GM10248 (cell line): ENCODE measurements around the gene TUBE1.
"Not testable (repeated sequence)": the region's sequence is repeated elsewhere in the genome, so short reads cannot be mapped to it uniquely, and the experiment has no call there.

Source experiments
- CTCF ChIA-PET: fragments of 300-600 bp; sonication (Branson Sonifier 250); formaldehyde crosslinking; extraction: SDS; loops from one replicate; lab custom pipeline; 2021; ENCODE audit warnings: antibody characterized with exemption; lab: Yijun Ruan, JAX
- POLR2A ChIA-PET: fragments of 350-650 bp; sonication (Branson Sonifier 250); formaldehyde crosslinking; extraction: SDS; loops from one replicate; lab custom pipeline; 2020; ENCODE audit warnings: antibody characterized with exemption; lab: Yijun Ruan, JAX
- DNase-seq: peaks from one replicate; pipeline ENCODE4 v3.0.0; 2012; ENCODE audit errors: extremely low spot score
- TF ChIP-seq, protein P1 (sequence below): IDR thresholded peaks from 2 replicates; pipeline ENCODE4 v1.5.1; 2012; ENCODE audit warnings: mild to moderate bottlenecking, low read depth; ENCODE audit errors: extremely low read depth, missing control alignments, control extremely low read depth

Gene TUBE1

DNA sequence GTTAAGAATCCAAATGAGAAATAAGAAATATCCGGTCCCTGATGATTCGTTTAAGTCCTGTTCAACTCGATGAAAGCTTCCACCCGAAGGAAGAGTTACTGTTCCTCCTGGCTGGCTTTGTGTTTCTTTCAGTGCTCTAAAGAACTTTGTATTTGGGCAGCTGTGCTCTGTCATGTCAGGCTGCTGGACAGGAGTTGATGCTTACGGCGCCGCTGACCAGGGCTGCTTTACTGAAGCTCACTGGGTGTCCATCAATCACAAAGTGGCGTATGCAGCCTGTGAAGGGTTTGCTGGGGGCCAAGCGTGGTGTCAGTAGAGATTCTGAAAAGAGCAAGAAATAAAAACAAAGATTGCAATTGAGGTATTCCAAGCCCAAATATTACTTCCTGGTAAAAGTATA is 22.0 kb upstream of the TUBE1 start:
- POLR2A ChIA-PET: no interaction called here
- TF ChIP-seq, protein P1, sequence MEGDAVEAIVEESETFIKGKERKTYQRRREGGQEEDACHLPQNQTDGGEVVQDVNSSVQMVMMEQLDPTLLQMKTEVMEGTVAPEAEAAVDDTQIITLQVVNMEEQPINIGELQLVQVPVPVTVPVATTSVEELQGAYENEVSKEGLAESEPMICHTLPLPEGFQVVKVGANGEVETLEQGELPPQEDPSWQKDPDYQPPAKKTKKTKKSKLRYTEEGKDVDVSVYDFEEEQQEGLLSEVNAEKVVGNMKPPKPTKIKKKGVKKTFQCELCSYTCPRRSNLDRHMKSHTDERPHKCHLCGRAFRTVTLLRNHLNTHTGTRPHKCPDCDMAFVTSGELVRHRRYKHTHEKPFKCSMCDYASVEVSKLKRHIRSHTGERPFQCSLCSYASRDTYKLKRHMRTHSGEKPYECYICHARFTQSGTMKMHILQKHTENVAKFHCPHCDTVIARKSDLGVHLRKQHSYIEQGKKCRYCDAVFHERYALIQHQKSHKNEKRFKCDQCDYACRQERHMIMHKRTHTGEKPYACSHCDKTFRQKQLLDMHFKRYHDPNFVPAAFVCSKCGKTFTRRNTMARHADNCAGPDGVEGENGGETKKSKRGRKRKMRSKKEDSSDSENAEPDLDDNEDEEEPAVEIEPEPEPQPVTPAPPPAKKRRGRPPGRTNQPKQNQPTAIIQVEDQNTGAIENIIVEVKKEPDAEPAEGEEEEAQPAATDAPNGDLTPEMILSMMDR: no peak
- no peak for DNase-seq
- CTCF ChIA-PET: interaction anchor here (1.3 to 1.8 kb wide), 3 partner anchors 8 to 54 kb away, joined by 3 to 5 read pairs (median 4); no protein-coding TSS in a partner anchor

DNA sequence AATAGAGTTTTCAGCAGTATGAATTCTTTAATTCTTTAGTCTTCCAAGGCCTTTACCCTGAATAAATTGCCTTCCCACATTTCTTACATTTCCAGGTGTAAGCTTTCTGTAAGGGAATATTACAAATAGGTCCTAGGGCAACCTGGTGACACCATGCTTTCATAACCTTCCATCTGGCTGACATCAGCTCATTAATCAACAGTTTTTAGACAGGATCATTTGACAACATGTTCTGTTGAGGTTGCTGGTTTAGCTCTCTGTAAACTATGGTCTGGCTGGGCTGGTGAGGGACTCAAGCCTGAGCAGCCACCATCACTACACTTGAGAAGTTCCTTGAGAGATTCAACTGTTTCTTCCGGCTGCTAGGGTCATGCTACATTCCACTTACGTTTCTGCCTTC is 19.3 kb upstream of the TUBE1 start:
- no peak for DNase-seq
- ChIA-PET POLR2A (no interaction called here), CTCF (interaction anchor here (1.4 kb wide), 1 partner anchor 18 kb away, joined by 4 read pairs; no protein-coding TSS in a partner anchor)
- TF ChIP-seq, protein P1: no peak

DNA sequence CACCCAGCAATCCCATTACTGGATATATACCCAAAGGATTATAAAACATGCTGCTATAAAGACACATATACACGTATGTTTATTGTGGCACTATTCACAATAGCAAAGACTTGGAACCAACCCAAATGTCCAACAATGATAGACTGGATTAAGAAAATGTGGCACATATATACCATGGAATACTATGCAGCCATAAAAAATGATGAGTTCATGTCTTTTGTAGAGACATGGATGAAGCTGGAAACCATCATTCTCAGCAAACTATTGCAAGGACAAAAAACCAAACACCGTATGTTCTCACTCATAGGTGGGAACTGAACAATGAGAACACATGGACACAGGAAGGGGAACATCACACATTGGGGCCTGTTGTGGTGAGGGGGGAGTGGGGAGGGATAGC is 18.7 kb upstream of the TUBE1 start:
- DNase-seq, POLR2A ChIA-PET: not testable (repeated sequence)
- CTCF ChIA-PET: interaction anchor here (1.4 kb wide), 1 partner anchor 18 kb away, joined by 4 read pairs; no protein-coding TSS in a partner anchor

DNA sequence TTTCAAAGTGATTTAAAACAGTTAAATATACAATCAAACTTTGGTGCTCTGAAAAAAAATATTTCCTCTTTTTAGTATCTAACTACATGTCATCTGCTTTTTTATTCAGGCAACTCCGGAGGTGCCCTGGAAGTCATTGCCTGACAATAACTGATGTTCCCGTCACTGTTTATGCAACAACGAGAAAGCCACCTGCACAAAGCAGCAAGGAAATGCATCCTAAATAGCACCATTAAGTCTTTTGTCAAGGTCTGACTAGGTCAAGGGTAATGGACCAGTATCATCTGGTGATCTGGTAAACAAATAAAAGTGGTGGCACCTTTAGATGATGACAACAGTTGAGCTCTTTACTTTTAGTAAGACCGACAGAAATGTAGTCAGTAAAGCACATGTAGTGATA is 13.3 kb upstream of the TUBE1 start:
- TF ChIP-seq, protein P1: no peak
- CTCF ChIA-PET: interaction anchor here (1.5 to 2.1 kb wide), 3 partner anchors 9 to 17 kb away, joined by 3 to 6 read pairs (median 5); partner anchors contain the start of genes FAM229B and TUBE1
- no peak for DNase-seq
- POLR2A ChIA-PET: no interaction called here

DNA sequence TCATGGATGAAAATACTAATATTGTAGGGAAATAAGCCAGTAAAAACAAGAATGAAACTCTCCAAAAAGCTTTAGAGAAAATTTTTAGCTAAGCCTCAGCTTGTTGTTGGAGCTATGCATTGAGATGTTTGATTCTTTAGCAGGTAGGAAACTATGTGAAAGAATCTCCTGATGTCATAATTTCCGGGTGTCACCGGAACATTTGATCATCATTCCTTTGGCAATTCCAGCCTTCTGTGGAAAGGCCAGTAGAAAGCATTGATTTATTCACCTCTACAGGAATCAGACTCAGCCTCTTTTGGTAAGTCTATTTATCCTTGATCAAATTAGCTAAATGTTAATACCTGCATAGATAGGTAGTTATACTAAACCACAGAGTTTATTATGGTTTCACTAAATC is 9.6 kb upstream of the TUBE1 start:
- DNase-seq: no peak
- CTCF ChIA-PET: interaction anchor here (0.7 to 2.0 kb wide), 4 partner anchors 9 to 67 kb away, joined by 3 to 6 read pairs (median 4); partner anchors contain the start of genes FAM229B and TUBE1
- TF ChIP-seq, protein P1: no peak
- POLR2A ChIA-PET: no interaction called here

DNA sequence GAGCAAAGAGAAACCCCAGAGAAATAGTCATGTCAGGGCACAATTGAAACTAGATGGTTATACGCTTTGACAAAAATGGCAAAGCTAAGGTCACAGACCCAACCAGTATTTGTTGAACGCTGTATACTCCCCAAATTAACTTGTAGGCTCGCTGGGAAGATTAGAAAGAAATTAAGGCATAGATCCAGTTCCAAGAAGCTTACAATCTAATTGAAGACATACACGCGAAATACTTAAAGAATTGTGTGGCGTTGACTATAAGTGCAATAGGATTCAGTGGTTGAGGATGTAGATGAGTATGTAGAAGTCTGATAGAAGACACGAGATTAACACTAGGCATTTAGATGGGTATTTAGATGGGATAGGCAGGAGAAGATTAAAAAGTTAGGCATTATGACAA is 634 bp upstream of the TUBE1 start:
- TF ChIP-seq, protein P1: no peak
- ChIA-PET CTCF (interaction anchor here (0.9 to 3.4 kb wide), 13 partner anchors 10 to 1105 kb away, joined by 3 to 38 read pairs (median 5); no protein-coding TSS in a partner anchor), POLR2A (no interaction called here)
- DNase-seq: no peak

DNA sequence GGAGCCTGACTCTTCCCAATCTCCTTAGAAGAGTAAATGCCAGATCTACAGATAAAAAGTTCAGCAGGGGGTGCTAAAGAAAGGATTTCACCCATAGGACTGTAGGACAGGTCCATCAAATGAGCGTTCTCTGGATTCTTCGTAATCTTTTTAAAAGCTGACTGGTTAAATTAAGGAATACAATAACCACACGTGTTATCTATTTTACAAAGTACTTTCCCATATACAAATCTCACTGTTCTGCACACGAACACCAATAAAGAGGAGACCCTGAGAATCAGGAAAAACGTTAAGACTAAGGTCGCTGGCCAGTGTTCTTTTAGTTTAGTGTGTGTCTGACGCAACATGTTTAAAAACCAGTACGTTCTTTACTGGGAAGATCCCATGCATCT is 542 bp downstream of the TUBE1 start:
- POLR2A ChIA-PET: interaction anchor here (0.6 kb wide), 2 partner anchors 43 to 334 kb away, joined by 5 to 6 read pairs; no protein-coding TSS in a partner anchor
- peak; percentile 32 for DNase-seq
- CTCF ChIA-PET: interaction anchor here (0.9 to 3.4 kb wide), 19 partner anchors 8 to 1104 kb away, joined by 3 to 38 read pairs (median 4); no protein-coding TSS in a partner anchor
- TF ChIP-seq, protein P1: peak; percentile 14
